ENCODE measurements around the gene SLC41A3. TPM values are rescaled to one million over a fixed set of nuclear protein-coding genes. Genes with fewer than 3 reads are reported as not detected.

The SLC41A3 gene
- total and polyA plus RNA-seq, 2 of the 8 experiments (the other 6 are each of a cell fraction or from before 2014, with no cell fraction given) = 30.2 to 56.4 TPM

GRCh38 chr3:126097801-126098200 lies 13.9 kb upstream of the SLC41A3 start:
- H3K9me3 ChIP-seq (ENCODE audit: insufficient read depth in 2 of 2, low read depth in 1 of 2, low read length in 1 of 2) = peaks cover 20 to 23% of the 10 kb centered on the region in 2 experiments; a peak in 3 of 4 replicates
- H3K27me3 ChIP-seq (replicated peaks in 1 of 4; ENCODE audit: control insufficient read depth in 3 of 4, extremely low read depth in 1 of 4, insufficient read depth in 3 of 4, low read length in 3 of 4) = no peaks in the 10 kb centered on the region
- no peak overlapping the region for H3K14ac ChIP-seq (ENCODE audit: insufficient read length)
- H3K56ac ChIP-seq (replicated peaks; ENCODE audit: insufficient read length, low read depth, low read length) = no peak overlapping the region
- H3K4me1 ChIP-seq (replicated peaks in 1 of 4; ENCODE audit: control insufficient read depth in 3 of 4, insufficient read depth in 4 of 4, low read length in 3 of 4) = no peaks in the 10 kb centered on the region
- H3K36me3 ChIP-seq (ENCODE audit: control insufficient read depth in 2 of 4, insufficient read depth in 4 of 4, low read length in 3 of 4) = no peaks in the 10 kb centered on the region
- H3K18ac ChIP-seq (ENCODE audit: extremely low read depth, low read length) = no peak overlapping the region
- no peak overlapping the region for H3K9ac ChIP-seq (replicated peaks in 1 of 4; ENCODE audit: extremely low read depth in 1 of 4, low read depth in 3 of 4, low read length in 3 of 4)
- no peaks in the 10 kb centered on the region for H3K79me2 ChIP-seq (ENCODE audit: control insufficient read depth in 1 of 2, insufficient read depth in 2 of 2, low read length in 2 of 2)
- H4K20me1 ChIP-seq (replicated peaks in 1 of 2; ENCODE audit: control insufficient read depth in 1 of 2, insufficient read depth in 2 of 2, low read length in 2 of 2) = no peaks in the 10 kb centered on the region
- H4K8ac ChIP-seq (ENCODE audit: extremely low read depth, insufficient read depth, low read length) = no peak overlapping the region
- DNase-seq (ENCODE audit: low read depth in 1 of 2, low spot score in 2 of 2) = no peak
- no peak overlapping the region for H2BK15ac ChIP-seq (ENCODE audit: low read length)
- no peak overlapping the region for H4K5ac ChIP-seq (ENCODE audit: insufficient read length, low read depth, low read length)
- H2BK5ac ChIP-seq (ENCODE audit: low read depth, low read length) = no peak overlapping the region
- FAIRE-seq = no peak
- no peak overlapping the region for H3K27ac ChIP-seq (ENCODE audit: low read depth, low read length)
- H3K23ac ChIP-seq (ENCODE audit: insufficient read length) = no peak overlapping the region
- H4K91ac ChIP-seq (replicated peaks; ENCODE audit: insufficient read length, low read length) = no peak overlapping the region
- no peak overlapping the region for H2AK5ac ChIP-seq (ENCODE audit: low read depth, low read length)
- H2BK20ac ChIP-seq (ENCODE audit: low read length) = no peak overlapping the region
- CTCF ChIA-PET (ENCODE audit: partially characterized antibody) = interaction anchor here (1.0 to 1.6 kb wide), 2 partner anchors 16 to 36 kb away, joined by 3 to 10 read pairs; no protein-coding TSS in a partner anchor
- H2BK120ac ChIP-seq (replicated peaks; ENCODE audit: low read depth, low read length) = no peak overlapping the region
- H3K4me3 ChIP-seq (ENCODE audit: extremely low read depth in 1 of 4, insufficient read depth in 2 of 4, low read depth in 3 of 4, low read length in 4 of 4) = no peak overlapping the region
- H3K4ac ChIP-seq (replicated peaks; ENCODE audit: insufficient read length, low read depth, low read length) = no peak overlapping the region
- no peak overlapping the region for H2AFZ ChIP-seq (ENCODE audit: low read length)
- H2BK12ac ChIP-seq (ENCODE audit: low read depth, low read length) = no peak overlapping the region
- no peak overlapping the region for H3K4me2 ChIP-seq (ENCODE audit: insufficient read depth in 1 of 2, low read depth in 2 of 2, low read length in 2 of 2)
- H3K79me1 ChIP-seq (ENCODE audit: low read depth, low read length) = no peaks in the 10 kb centered on the region
- POLR2A ChIA-PET (ENCODE audit: partially characterized antibody) = no interaction called here
- H3K23me2 ChIP-seq (ENCODE audit: low read depth, low read length) = no peaks in the 10 kb centered on the region
- TF ChIP-seq SRF (IDR thresholded peaks at IDR 0.05; ENCODE audit: low read depth, low read length) (no peak), TBP (IDR thresholded peaks at IDR 0.05; ENCODE audit: low read depth, low read length) (no peak), POLR2AphosphoS5 (IDR thresholded peaks at IDR 0.05; ENCODE audit: low read depth, low read length) (no peak), SP2 (IDR thresholded peaks at IDR 0.05; ENCODE audit: low read length) (no peak), POLR2A (IDR thresholded peaks at IDR 0.05; ENCODE audit: control extremely low read depth in 1 of 2, low read depth in 2 of 2, low read length in 2 of 2) (no peak), ATF2 (IDR thresholded peaks at IDR 0.05; ENCODE audit: low read length) (no peak), POU5F1 (IDR thresholded peaks at IDR 0.05; ENCODE audit: low read depth, low read length) (no peak), CTBP2 (IDR thresholded peaks at IDR 0.05; ENCODE audit: borderline replicate concordance, insufficient read depth, insufficient read length, low read length) (no peak), GABPA (IDR thresholded peaks at IDR 0.05; ENCODE audit: borderline replicate concordance, insufficient read depth, low read length) (no peak), YY1 (IDR thresholded peaks at IDR 0.05; ENCODE audit: low read depth, low read length) (no peak)
